Stimulated activated CD8-positive, alpha-beta memory T cell treated with anti-CD3 and anti-CD28 coated beads, Interleukin-15, amount 100 ng/mL, for 48 hours (primary cell): ENCODE data around the gene SIRT4.
A peak's percentile ranks its signal among the peaks of the same experiment; 100 is the strongest.

Experiments used
- DNase-seq, 2 donors: peaks; one replicate each; pipeline ENCODE4 v3.0.0-alpha.2; 2020; ENCODE audit warnings: low read depth in 2 of 2

The SIRT4 gene

DNA sequence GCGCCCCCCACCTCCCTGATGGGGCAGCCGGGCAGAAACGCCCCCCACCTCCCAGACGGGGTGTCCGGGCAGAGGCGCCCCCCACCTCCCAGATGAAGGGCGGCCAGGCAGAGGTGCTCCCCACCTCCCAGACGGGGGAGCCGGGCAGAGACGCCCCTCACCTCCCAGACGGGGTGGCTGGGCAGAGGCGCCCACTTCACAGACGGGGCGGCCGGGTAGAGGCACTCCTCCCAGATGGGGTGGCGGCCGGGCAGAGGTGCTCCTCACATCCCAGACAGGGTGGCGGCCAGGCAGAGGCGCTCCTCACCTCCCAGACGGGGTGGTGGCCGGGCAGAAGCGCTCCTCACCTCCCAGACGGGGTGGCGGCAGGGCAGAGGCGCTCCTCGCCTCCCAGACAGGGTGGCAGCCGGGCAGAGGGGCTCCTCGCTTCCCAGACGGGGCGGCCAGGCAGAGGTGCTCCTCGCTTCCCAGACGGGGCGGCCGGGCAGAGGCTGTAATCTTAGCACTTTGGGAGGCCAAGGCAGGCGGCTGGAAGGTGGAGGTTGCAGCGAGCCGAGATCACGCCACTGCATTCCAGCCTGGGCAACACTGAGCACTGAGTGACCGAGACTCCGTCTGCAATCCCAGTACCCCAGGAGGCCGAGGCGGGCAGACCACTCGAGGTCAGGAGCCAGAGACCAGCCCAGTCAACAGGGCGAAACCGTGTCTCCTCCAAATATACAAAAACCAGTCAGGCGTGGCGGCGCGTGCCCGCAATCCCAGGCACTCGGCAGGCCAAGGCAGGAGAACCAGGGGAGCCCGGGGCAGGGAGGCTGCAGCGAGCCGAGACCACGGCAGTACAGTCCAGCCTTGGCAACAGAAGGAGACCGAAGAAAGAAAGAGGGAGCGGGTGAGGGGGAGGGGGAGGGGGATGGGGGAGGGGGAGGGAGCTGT lies 23.7 kb upstream of the SIRT4 start:
- DNase-seq = no peak

DNA sequence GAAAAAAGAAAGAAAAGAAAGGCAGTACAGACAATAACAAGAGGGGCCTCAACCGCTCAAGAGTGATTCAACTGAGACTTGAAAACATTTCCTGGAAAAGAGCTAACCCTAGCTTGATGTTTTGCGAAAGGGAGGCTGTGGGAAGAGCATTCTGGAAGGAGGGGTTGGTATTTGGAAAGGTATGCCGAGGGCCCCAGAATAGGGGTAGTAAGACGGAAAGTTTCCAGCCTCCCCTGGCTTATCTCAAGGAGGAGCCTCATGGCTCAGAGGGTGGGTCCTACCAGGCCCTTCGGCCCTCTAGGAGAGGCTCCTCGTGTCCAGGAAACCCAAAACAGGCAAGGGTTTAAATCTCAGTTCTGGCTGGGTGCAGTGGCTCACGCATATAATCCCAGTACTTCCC lies 18.8 kb upstream of the SIRT4 start:
- no peak for DNase-seq

DNA sequence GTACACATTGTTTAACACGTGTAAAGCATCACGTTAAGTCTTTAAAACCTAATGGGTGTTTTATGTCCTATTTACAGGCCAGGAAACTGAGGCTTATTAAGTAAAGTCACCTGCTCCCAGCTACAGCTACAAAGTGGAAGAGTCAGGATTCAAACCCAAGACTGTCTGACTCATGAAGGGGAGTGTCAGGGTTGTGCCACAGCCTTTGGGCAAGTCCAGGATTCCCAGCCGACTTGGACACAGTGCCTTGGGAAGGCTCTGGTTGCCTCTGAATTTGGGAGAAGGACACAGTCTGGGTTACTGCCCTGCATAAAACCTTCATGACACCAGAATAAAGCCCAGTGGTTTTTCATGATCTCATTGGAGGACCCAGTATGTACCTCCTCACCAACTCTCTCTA lies 17.7 kb upstream of the SIRT4 start:
- DNase-seq = no peak

DNA sequence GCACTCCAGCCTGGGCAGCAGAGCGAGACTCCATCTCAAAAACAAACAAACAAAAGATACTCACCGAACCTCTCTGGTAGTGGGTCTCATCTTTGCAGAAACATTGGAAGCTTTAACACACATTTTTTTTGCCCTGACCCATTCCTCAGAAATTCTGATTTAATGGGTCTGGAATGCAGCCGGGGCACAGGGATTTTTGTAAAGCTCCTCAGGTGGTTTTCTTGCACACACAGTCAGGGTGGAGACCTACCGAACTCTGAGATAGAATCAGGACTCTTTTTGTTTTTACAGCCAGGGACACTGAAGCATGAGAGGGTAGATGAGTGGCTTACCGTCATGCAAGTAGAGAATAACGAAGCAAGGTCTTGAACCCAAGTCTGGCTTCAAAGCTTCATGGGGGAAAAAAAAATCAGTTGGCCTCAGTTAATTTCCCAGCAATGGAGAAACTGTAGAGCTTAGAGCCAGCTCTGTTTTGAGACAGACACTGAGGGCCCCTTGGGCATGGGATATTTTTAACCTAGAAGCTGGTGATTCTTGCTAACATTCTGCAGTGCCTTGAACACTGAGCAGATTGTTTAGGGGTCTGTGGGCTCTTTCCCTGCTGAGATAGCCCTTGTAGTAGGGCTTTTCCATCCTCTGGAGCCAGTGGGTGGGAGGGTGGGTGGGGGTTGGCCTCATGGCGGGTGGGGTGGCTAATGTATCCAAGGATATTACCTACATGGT lies 15.2 kb upstream of the SIRT4 start:
- no peak for DNase-seq

DNA sequence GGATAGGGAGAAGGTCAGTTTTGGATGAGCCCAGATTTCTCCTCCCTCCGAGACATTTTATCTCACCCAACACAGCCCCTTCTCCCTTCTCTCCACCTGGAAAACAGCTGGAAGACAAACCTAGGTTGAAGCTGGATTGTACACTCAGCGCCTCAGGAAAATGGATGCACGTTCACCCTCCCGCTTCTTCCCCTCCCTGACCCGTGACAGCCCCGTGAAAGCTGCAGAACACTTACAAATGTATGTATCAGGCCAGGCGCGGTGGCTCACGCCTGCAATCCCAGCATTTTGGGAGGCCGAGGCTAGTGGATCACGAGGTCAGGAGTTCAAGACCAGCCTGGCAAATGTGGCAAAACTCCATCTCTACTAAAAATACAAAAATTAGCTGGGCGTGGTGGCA lies 14.6 kb upstream of the SIRT4 start:
- DNase-seq = no peak

DNA sequence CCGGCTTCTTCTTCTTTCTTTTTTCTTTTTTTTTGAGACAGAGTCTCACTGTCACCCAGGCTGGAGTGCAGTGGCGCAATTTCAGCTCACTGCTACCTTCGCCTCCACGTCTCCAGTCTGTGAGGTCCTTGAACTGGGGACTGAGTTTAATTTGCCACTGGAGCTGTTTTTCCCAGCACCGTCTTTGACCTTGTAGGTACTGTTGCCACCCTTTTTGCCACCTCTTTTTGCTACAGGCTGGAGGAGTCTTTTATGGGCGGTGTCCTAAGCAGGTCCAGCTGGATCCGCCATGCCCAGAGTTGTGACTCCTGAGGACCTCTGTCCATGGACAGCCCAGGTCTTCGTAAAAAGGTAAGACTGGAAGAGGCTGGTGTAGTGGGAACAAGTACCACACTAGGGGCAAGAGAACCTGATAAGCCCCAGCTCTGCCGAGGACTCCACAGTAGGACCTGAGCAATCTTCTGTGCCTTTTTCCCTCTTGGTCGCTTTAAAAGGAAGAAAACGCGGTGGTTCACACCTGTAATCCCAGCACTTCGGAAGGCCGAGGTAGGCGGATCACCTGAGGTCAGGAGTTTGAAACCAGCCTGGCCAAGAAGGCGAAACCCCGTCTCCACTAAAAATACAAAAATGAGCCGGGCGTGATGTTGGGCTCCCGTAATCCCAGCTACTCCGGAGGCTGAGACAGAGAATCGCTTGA lies 11.4 kb upstream of the SIRT4 start:
- peak in 1 of 2 donors; percentile 15 for DNase-seq

DNA sequence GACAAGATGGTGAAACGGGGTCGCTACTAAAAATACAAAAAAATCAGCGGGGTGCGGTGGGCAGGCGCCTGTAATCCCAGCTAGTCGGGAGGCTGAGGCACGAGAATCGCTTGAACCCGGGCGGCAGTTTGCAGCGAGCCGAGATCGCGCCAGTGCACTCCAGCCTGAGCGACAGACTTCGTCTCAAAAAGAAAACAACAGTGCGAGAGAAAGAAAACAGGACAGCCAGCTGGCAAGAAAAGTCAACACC lies 9.8 kb upstream of the SIRT4 start:
- DNase-seq = no peak

DNA sequence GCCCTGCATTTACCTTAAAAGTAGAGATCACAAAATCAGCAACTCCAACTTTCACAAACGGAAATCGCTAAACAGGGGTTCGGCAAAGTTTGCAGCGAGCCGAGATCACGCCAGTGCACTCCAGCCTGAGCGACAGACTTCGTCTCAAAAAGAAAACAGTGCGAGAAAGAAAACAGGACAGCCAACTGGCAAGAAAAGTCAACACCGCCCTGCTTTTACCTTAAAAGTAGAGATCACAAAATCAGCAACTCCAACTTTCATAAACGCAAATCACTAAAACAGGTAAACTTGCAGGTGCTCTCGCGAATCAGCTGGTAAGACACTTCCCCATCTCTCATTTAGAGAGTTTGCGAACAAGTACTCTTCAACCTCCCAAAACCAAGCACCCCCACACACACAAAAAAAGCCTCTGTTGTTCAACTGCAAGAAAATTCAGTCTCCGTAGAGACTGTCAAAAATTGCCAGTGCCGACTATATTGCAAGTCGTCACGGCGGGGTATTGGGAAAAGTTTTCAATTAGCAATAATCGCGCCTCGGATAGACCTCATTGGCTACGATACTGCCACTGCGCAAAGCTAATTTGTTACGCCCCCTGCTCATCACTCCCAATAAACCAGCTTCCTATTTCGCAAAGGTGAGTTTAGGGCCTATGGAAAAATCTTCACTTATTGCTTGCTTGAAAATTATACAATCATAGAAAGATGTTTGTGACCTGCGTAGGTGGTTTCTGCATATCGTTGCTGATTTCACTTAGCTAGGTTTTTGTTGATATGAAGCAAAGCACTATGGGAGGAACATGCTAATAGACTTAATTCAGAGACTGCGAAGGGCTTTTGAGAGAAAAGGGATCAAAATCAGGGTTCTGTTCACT lies 9.2 kb upstream of the SIRT4 start, which contains the start of gene RNU4-1:
RNU4-1 (minus strand) TSS at position 577 of the 871 bp plus-strand sequence.
- peak; percentile 67 to 69 for DNase-seq

DNA sequence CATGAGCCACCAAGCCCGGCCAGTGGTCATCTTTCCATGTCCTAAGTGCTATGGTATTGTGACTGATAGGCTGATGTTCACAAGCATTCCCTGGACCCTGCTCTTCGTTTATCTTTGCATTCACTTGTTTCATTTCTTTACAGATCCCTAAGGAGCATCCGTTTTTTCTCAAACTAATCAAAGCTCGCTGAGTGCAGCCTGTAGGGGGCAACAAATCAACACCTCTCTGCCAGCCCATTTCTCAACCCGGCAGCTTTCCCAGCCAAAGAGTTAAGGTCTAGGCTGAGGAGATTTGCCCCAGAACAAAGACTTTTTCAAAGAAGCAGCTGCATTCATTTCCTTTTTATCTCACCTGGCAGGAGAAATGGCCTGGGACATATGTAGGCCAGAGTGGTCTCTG lies 12.1 kb downstream of the SIRT4 start:
- DNase-seq = no peak

DNA sequence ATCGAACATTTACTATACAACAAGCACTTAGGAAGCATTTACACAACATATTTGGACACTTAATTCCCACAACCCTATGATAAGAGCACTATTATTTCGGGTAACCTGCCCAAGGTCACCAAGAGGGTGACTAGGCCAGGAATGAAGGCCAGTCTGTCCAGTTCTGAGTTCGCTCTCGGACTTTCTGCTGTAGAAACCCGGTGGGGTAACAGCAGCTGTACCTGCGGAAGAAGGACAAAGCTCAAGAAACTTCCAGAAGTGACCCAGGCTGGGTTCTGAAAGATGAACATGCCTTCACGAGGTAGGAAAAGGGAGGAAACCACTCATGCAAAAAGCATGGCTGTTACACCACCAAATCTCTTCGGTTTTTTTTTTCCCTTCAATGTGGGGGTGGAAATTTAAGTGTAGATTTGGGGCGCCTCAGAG lies 14.7 kb downstream of the SIRT4 start:
- no peak for DNase-seq

DNA sequence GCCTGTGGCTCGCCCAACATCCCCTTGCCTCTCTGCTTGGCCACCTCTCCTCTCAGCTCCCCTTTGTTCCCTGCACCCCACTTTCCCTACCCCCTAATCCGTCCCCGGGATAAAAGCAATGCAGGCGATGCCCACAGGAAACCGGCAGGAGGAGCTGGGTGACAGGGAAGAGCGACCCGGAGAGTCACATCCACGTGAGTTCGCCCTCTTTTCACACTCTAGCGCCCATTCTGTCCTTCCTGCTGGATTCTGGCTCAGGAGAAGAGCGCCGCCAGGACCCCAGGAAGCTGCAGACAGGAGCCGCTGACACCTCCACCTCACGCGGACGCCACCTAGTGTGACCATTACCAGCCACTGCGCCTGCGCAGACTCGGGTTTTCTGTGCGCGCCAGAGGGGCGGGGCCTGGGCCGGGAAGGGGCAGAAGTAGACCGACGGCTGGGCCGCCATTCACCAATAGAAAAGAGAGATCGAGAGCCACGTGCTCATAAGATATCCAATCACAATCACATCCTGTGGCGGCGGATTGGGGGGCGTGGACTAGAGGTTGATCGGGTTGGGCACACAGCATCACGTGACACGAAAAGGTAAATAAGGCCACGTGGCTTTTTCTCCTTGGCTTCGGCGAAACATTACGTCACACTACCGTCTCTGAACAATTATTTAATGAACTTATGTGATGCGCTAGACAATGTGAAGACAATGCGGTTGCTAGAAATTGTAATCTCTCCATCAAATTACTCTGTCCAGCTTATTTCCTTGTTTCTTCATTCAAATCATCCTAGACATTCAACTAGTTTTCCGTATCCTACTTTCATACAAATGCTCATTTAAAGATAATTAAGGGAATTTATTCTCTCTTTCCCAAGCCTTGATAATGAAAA lies 15.3 kb downstream of the SIRT4 start:
- peak; percentile 99 to 100 for DNase-seq

DNA sequence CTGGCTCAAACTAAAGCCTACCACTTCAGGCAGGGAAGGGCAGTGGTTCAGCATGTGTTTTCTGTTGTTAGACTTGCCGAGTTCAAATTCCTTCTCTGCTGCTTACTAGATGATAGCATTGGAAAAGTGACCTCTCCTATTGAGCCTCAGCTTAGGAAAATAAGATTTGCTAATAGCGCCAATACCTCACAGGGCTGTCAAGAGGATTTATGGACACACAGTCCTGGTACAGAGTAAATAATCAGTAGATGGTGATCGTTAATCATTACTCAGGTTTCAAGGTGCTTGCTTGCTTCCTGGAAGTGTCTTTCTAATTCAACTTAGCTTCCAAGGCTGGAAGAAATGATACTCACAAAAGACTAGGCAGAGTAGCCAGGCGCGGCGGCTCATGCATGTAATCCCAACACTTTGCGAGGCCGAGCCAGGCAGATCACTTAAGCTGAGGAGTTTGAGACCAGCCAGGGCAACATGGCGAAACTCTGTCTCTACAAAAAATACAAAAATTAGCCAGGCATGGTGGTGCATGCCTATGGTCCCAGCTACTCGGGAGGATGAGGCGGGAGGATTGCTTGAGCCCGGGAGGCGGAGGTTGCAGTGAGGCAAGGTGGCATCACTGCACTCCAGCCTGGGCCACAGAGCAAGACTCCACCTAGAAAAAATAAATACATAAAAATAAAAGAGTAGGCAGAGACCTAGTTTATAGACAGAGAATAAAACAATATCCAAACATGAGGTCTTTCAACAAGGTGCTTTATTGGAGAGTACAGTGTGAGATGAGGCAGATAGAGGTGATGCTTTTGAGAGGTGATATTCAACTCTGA lies 19.5 kb downstream of the SIRT4 start:
- DNase-seq = no peak

DNA sequence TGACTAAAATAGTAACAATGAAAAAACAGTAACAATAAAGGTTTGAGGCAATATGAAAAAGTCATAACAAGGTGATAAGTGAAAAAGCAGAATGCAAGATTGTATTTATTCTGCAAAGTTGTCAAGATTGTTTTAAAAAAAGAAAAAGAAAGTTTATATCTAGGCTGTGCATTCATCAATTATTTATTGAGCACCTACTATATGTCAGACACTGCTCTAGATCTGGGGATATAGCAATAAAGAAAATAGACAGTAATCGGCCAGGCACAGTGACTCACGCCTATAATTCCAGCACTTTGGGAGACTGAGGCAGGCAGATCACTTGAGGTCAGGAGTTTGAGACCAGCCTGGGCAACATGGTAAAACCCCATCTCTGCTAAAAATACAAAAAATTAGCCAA lies 21.7 kb downstream of the SIRT4 start:
- DNase-seq = no peak

DNA sequence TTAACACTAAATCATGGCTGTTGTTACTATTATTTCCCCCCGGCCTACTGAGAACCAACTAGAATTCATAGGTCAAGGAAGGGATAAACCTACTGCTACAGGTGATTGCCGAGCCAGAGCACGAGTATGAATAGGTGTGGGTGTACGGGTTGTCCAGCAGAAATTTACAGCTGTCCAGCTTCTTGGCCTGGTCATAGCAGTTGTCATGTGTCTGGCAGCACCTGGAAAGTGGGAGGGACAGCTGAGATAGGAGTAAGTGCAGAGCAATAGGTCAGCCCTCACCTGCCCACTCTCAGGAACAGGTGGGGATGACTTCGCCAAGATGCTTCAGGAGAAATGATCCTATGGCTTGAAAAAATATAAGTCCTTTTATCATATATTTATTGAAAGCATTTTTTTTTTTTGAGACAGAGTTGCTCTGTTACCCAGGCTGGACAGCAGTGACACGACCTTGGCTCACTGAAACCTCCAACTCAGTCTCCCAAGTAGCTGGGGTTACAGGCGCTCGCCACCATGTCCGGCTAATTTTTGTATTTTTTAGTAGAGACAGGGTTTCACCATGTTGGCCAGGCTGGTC lies 22.8 kb downstream of the SIRT4 start:
- no peak for DNase-seq

DNA sequence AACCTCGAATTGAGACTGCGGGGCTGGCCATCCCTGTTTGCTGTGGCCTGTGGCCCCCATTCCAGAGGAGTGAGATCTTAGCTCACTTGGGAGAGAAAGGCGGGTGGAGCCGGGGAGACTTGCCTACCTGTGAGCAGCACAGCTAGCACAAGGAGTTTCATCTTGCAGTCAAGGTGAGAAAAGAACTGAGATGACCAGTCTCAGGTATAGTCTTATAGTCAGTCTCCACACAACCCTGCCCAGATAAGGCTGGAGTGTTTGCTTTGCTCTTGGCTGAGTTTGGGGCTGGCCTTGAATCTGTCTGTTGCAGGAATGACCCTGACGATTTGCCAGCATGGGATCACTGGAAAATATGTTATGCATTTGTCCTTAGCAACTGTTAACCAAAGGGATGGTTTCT lies 25.5 kb downstream of the SIRT4 start, which contains the start of gene PLA2G1B:
PLA2G1B (minus strand) TSS at position 187 of the 400 bp plus-strand sequence; CDS start at position 161, 26 bp downstream.
- DNase-seq = no peak

DNA sequence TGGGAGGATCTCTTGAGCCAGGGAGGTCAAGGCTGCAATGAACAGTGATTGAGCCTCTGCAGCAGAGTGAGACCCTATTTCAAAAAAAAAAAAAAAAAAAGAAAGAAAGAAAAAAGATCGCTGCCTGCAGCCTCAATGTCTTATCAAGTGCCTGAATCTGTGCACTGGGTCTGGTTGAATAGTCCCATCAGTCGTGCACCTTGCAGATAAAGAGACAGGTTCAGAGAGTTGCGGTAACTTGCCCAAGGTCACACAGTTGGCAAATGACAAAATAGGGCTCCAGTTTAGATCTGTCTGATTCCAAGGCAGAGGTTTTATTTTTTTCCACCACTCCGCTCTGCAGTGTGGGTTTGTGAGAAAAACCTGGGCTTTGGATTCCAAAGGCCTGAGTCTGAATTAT lies 26.1 kb downstream of the SIRT4 start:
- DNase-seq = no peak

DNA sequence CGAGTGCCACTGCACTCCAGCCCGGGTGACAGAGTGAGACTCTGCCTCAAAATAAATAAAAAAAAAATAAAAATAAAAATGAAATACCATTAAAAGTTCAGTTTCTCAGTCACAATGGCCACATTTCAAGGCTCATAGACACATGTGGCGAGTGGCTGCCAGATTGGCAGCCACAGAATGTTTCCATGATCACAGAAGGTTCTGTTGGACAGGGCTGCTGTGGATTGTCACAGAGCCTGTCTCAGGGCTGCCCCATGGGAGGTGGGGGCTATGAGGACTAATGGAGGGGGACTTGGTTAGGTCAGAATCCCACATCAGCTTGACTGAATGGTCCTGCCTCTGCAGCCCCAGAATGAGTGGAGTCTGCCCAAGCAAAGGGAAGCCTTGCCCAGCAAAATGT lies 29.3 kb downstream of the SIRT4 start:
- no peak for DNase-seq

DNA sequence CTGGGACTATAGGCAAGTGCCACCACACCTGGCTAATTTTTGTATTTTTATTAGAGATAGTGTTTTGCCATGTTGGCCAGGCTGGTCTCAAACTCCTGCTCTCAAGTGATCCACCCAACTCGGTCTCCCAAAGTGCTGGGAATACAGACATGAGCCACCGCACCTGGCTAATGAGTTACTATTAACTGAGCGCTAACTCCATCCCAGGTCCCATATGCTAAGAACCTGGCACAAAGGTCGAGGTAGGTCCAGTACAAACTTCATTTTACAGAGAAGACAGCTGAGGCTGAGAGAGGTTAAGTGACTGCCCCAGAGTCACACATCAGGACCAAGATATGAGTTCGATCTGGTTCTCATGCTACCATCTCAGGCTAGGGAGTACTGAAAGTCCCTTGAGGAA lies 29.9 kb downstream of the SIRT4 start:
- no peak for DNase-seq

DNA sequence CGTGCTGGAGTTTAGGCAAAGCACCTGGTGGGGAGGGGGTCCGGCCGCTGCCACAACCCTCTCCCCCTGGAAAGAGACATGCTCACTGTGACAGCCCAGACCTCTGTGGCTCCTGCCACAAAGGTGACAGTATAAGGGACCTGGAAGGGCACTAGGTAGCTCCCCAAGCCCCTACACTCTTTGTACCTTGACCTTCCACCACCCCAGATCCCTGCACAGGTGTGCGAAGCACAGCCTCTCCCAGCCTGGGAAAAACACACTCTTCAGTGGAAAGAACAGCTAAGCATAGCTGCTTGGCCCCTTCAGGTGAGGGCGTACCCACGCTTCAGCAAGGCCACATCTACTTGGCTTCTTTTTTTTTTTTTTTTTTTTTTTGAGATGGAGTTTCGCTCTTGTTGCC lies 30.4 kb downstream of the SIRT4 start:
- no peak for DNase-seq
